AG08395 (cell line): Measurements from ENCODE around the gene ADAMTS19.
"Not testable (repeated sequence)": the region's sequence is repeated elsewhere in the genome, so short reads cannot be mapped to it uniquely, and the experiment has no call there.

Experiments
- DNase-seq: peaks from one replicate; pipeline ENCODE4 v3.0.0; 2012; ENCODE audit warnings: mixed read lengths, low spot score

ADAMTS19 gene

DNA sequence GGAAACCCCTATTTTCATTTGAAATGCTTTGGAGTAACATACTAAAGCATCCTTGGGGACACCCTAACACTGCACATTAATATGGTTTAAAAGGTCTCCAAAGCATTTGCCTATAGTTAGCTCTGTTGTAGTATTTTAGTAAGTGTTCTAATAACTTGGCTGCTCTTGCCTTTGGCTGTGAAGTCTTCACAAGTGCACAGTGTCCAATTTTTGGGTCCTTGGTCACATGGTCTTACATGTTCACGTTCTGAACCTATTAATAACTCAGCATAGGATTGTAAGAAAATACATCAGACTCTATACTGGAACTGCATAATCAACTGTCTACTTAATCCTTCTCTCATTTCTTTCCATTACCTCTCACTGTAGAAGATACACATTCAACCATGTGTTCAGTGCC, 17.4 kb downstream of the ADAMTS19 start:
- no peak for DNase-seq

DNA sequence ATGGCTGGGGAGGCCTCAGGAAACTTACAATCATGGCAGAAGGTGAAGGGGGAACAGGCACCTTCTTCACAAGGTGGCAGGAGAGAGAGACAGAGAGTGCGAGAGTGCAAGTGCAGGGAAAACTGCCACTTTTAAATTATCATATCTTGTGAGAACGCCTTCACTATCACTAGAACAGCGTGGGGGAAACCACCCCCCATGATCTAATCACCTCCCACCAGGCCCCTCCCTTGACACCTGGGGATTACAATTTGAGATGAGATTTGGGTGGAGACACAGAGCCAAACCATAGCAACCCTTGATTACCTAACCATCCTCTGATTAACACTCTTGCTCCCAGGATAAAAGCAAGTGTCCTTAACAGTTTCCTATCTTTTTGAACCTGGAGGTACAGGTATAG, 21.1 kb downstream of the ADAMTS19 start:
- no peak for DNase-seq

DNA sequence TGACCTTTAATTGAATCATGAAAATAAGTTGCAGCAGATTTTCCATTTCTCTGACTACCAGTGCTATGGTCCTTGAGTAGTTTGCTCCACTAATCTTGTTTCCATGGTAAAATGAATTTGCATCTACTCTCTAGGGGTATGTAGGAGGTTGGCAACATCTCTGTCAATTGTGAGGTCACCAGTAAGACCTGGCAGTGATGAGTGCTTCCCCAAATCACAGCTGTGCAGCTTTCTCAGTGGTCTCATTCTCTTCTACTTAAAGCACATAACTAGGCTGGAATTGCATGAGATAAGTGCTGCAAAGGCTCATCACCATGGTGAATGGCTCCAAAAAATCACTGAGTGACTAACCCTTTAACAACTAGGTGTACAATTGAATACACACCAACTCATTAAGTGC, 36.3 kb downstream of the ADAMTS19 start:
- no peak for DNase-seq

DNA sequence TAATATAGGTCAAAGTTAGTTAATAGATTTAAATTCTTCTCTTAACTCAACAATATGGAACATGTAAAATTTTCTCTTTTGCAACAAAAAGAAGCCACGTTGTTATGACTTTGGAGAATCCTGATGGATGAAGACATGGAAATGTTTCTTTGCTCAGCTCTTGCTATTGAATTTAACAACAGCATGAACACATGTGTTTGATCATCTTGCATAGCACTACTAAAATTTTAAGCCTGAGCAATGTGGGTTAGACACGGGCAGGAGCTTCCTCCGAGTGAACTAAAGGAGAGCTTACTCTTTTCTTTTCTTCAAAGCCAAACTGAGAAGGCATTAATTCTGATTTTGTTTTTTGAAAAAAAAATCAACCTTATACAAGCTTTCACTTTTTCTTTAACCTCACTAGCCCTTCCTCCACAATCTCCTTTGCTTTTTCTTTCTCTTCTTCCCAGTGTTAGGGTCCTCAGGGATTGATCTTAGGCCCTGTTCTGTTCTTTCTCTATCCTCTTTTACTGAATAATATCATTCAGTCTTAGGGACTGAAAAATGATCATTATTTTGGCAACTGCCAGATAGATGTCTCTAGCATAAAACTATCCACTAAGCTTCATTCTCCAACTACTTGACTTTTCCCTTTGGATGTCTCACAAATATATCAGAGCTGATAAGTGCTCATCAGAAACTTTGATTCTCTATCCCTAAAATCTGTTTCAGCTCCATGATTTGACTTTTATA, 36.9 kb downstream of the ADAMTS19 start:
- no peak for DNase-seq

DNA sequence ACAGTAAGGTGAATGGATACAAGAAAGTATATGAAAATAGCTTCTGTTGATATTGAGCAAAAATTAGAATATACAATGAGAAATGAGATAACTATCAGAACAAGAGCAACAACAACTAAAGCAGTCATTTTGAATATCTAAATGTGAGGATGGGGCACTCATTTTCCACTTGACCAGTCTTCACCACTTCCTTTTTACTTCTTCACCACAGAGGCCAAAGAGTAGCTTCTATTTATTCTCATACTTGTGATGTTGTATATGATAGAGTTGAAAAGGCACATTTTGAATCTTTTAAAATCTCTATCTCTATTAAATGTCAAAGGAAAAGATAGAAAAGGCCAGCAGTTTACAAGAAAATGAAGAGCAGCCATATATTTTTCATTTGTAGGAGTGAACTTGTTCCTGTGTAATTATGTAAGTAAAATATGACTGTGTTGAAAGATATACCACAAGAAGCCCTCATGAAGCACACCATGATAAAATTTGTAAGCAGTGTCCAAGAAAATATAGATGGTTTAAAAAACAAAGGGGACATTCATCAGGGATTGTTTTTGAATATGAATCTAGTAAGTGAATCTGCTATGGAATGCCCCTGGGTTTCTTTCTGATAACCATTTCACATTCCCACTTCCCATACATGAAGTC, 39.2 kb downstream of the ADAMTS19 start:
- DNase-seq = no peak

DNA sequence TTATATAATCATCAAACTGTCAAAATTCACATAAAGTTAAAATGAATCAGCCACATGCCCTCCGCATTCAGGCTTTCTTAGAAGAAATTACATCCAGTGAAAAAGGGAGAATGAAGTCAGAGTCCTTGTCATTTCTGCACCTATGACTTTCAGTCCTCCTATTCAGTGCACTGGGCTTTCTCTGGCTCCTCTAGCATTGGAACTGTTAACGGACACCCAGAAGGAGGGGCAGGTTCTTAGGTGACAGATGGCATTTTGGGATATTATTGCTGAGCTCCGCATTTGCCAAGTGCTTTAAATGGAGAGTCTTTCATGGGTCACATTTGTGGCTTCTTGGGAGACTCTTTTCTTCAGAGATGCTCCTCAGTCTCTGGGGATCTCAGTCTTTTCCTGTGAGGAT, 40.0 kb downstream of the ADAMTS19 start:
- no peak for DNase-seq

DNA sequence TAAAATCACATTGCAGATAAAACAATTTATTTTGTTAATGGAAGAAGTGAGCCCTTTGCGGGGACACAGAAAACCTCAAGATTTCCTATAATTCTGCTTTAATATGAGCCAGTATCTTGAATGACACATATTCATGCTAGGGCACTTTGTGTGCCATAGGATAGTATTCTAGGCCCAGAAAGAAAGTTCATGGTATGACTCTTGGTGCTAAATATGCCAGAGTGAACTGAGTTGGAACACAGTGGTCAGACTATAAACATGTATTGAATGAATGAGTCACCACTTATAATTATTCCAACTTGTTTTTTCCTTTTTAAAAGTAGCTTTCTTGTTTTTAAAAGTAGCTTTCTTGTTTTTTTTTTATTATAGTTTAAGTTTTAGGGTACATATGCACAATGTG, 46.0 kb downstream of the ADAMTS19 start:
- no peak for DNase-seq

DNA sequence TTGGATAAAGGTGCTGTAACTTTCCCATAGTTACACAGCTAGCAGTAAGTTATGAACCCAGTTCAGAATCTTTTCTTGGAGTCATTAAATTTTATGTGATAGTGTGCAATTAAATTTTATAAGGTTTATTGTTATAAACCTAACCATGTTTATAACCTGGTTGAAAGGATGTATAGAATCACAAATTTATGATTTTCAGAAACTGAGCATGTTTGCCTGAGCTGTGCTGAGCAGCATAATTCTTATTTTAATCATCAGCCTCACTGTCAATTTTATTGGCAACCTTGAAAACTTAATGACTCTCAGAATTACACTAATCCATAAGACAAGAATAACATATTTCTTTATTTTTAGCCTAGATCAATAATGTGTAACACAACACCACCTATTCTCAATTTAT, 46.9 kb downstream of the ADAMTS19 start:
- DNase-seq = no peak

DNA sequence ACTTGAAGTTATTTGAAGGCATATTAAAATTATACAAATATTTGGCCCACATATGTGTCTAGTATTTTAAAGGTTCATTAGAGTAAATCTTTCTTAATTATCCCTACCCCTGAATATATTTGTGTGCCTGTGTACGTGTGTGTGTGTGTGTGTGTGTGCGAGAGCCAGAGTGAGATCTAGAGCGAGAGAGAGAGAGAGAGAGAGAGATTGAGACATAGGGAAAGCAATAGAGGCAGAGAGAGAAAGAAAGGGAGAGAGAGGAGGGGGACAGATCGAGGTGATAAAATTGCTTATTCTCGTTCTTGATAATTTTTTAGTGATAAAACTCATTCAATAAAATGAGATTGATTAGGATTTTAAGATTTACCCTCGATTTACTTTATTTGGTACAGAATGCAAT, 47.4 kb downstream of the ADAMTS19 start:
- DNase-seq = no peak

DNA sequence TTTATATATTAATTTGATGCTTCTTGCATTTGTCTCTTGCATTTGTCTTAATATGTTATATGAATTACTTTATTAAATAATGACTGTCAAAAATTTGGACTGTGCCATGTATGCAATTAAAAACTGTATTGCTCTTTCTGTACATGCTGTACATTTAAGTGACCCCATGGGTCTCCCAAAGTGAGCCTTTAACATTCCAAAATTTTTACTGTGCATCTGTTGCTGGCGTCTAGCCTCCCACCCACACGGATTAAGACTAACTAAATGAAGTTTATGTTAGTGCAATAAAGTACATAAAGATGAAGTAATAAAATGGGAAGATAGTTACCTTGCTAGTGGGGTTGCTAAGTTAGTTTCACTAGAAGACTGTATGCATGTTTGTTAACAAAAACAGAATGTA, 48.5 kb downstream of the ADAMTS19 start:
- DNase-seq = no peak

DNA sequence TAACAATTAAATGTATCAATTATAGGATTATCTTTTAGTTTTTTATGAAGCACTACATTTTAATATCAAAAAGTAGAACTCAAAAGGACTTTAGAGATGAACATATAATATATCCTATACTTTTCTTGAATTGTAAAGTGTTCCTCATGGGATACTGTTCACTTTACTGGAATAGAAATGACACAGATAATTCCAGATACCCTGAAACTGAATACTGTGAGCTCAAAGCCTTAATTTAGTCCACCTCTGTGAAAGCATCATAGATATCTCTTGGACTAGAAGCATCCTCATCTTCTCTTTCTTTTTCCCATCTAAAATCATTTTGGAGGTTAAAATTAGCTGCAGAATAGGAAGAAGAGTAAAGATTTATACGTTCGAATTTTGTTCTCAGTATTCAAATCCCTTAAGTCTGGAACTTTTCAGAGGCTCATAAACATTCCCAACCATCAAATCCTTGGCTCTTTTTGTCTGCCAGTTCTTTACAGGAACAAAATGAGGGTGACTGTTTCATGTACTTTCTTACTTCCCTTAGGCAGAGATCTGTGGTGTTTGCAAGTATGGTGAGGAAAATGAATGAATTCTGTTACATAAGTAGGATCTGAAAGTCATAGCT, 49.4 kb downstream of the ADAMTS19 start:
- DNase-seq = no peak

DNA sequence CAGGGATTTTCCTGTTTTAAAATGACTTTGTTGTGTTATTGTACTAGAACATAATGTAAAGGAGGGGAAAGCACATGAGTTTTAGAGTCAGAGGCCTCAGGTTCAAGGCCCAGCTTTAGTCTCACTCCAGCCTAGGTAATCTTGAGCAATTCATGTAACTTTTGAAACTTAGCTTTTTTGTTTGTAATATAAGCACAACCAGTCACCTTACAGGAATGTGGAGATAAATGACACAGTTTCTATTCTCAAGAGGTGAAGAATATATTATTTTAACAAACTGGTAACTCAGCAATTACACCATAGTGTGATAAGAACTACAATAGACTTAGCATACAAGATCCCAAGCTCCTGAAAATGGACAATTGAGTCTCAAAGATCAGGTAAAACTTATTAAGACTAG, 51.2 kb downstream of the ADAMTS19 start:
- DNase-seq = no peak

DNA sequence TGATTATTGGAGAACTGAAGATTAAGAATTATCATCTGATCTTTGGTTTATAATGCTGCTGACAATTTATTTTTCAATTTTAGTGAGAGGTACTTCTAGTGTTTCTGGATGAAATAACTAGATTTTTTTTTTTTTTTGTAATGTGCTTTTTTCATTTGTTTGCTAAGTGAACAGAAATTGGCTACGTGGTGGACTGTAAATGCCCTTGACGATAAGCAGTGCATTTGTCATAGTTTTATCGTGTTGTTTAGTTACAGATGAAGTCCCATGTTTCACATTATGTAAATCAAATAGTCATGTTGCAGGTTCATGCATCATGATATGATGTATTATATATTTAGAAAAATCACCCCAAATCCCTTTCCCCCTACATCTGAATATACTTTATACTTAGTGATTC, 81.0 kb downstream of the ADAMTS19 start:
- no peak for DNase-seq

DNA sequence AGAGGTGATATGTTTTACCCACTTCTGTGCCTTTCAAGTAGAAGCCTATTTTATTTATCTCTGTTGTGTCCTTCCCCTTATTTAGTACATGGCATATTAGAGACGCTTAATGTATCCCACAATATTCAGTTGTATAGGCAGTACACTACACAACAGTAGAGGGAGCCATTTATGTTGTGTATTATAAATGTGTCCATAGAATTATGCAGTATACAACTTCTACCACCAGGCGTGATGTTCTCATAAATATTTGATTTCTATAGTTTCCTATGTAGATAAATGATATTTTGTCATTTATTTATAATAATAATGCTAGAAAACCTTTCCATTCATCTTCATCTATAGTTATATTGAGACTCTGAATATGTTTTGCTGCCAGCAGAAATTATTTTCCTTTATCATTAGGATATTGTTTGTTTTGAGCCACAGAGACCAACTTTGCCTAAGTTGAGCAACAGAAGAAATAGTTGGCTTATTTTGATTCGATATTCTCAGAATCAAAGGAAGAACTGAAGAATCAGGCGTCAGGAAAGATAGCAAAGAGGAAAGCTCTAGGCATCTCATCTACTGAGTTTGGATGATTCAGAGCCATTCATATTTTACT, 81.7 kb downstream of the ADAMTS19 start:
- DNase-seq = no peak

DNA sequence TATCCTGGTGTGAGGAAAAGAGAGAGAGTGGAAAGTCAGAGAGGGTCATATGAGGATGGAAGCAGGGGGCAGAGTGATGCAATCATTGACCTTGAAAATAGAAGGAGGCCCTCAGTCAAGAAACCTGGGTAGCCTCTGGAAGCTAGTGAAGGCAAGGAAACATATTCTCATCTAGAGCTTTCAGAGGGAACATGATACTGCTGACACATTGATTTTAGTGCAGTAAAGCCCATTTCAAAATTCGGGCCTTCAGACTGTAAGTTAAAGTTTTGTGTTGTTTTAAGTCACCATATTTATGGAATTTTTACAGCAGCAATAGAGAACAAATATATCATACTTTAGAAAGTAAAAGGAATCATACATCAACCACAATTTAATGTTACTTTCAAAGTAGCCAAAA, 87.0 kb downstream of the ADAMTS19 start:
- no peak for DNase-seq

DNA sequence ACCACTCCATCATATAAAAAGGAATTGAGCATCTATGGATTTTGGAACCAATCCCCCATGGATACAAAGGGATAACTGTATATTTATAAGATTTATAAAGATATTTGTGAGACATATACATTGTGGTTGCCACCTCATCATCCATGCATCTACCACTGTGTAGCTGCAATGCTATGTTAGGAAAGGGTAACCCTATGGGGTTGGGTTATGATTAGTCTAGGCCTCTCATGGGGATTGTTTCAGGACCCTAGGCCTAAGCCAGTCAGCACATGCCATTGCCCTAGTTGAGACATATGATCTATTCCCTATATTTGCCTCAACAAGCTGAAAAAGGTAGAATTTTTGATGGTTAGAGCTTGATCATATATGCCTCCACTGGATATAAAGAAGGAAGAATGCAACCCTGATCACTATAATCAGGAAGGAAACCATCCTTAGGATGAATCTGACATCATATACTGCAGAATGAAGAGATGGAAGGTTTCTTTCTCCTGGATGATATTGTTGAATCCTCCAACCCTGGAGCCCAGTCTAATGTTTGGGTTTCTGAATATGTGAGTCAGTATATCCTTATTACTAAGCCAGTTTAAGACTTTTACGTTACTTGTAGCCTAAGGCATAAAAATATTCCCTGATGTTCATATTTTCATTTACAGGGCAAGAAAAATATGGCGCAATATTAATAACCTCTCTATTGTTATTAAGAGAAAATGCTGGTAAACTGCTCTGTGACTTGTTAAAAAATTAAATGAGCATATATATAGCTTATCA, 94.2 kb downstream of the ADAMTS19 start:
- no peak for DNase-seq

DNA sequence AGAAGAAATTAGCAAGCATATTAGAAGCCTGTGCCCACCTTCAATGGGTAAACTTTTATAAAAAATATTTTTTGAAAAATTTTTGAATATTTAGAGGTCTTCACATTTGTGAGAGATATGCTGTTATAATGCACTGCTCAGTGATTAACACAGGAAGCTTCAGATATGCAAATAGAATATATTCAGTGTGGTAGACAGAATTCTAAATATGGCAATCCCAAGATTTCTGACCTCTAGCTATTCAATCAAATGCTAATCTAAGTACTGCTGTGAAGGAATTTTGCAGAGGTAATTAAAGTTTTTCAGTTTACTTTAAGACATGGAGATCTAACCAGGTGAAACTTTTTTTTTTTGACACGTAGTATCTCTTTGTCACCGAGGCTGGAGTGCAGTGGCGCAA, 103.5 kb downstream of the ADAMTS19 start:
- no peak for DNase-seq

DNA sequence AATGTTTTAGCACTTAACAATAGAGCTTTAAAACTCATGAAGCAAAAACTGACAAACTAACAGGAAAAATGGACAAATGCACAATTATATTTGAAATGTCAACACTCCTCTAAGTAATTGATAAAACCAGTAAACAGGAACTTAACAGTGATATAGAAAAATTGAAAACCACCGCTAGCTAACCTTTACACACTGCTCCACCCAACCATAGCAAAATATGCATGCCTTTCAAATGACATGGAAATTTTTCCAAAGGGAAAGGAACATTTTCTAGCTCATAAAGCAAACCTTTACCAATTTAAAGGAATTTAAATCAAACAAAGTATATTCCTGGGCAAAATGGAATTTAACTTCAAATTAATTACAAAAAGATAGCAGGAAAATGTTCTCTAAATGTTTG, 109.2 kb downstream of the ADAMTS19 start:
- DNase-seq = no peak

DNA sequence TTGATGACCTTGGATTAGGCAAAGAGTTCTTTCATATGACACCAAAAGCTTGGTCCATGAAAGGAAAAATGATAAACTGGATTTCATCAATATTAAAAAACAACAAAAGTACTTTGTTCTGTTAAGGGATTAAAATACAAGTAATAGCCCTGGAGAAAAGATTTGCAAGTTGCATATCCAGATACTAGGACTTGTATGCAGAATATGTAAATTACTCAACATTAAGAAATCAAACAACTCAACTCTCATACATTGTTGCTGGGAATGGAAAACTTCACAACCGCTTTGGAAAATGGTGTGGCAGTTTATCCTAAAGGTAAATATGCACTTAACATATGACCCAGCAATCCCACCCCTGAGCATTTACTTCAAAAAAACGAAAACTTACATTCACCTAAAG, 112.0 kb downstream of the ADAMTS19 start:
- DNase-seq = no peak

DNA sequence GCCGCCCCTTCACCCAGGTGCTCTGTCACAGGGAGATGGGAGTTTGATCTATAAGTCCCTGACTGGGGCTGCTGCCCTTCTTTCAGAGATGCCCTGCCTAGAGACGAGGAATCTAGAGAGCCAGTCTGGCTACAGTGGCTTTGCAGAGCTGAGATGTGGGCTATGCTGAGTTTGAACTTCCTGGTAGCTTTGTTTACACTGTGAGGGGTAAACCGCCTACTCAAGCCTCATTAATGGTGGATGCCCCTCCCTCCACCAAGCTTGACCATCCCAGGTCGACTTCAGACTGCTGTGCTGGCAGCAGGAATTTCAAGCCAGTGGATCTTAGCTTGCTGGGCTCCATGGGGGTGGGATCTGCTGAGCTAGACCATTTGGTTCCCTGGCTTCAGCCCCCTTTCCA, 124.4 kb downstream of the ADAMTS19 start:
- not testable (repeated sequence) for DNase-seq

DNA sequence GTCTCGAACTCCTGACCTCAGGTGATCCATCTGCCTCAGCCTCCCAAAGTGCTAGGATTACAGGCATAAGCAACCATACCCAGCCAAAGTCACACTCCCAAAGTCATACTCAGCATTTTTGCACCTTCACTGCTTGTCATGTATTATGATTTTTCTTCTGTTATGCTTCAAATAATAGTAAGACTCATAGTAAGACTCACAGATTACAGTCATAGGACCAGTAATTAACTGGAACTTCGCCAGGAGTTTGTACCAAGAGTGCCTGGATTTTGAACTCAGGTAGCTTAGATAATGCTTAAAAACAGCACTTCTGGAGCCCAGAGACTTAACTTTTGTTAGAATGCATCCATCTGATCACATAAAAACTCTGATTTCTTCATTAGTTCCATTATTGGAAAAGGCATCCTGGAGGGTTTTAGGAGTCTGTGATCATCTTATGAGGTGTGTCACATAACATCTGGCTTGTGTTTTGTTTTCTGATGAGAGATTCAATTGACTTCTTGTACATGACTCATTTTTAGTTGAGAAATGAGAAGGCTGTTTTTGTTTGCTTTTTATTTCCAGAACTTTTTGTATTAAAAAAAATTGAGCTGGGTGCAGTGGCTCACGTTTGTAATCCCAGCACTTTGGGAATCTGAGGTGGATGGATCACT, 131.5 kb downstream of the ADAMTS19 start:
- no peak for DNase-seq

DNA sequence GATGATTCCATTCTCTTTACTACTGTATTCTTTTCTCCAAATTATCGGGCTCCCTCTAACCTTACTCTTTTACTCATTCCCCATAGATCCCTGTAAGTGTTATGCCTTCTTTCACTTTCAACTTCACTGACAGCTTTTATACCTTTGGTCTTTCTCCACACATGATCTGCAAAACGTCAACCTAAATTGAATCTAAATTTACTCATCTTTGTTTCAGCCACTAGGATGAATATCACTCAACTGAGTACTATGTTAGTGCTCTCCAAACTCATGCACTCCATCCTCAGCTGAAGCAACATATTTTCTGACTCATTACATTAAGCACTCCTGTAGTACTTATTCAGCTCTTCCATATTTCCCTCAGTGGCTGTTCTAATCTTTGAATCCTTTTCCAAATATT, 133.4 kb downstream of the ADAMTS19 start:
- no peak for DNase-seq
